Measurements from ENCODE around the gene NFIA. TPM values are rescaled to one million over a fixed set of nuclear protein-coding genes. Genes with fewer than 3 reads are reported as not detected.

NFIA gene
- polyA plus RNA-seq (2012; ENCODE audit: insufficient read depth, insufficient read length) = 1.8 TPM

GRCh38 chr1:61082311-61083012 is at the start of gene NFIA:
TSS of gene NFIA (plus strand) at chr1:61082561.
- H3K4me3 ChIP-seq (ENCODE audit: low read length) = peak within 1 kb of the TSS; percentile 79
- DNase-seq (ENCODE audit: low read depth, low spot score) = peak; percentile 53

GRCh38 chr1:61035880-61036279 is 46.5 kb upstream of the NFIA start:
- no peak overlapping the region for H3K4me3 ChIP-seq (ENCODE audit: low read length)
- DNase-seq (ENCODE audit: low read depth, low spot score) = no peak

- no peak for DNase-seq (ENCODE audit: low read depth, low spot score)
- no peak overlapping the region for H3K4me3 ChIP-seq (ENCODE audit: low read length)
These were observed 39.8 kb upstream of the NFIA start for GRCh38 chr1:61042466-61043009.

- peak; percentile 50 for DNase-seq (ENCODE audit: low read depth, low spot score)
These were observed 39.1 kb upstream of the NFIA start for GRCh38 chr1:61043010-61043820.

DNA sequence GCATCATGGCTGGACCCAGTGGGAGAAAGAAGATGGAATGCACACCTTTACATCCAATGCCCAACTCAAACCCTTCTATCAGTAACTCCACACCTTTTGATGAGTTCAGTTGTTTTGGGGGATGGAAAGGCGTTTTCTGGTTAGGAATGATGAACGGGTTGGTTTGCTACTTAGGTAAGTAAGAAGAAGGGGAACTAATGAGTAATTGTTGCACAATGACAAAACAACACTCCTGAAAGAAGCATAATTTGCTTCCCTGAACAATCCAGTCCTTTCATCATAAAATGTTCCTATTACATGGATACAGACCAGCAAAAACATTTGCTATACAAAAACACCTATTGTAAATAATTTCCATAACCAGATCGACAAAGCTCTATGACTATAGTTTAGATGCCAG is 35.9 kb upstream of the NFIA start:
- no peak for DNase-seq (ENCODE audit: low read depth, low spot score)
- H3K4me3 ChIP-seq (ENCODE audit: low read length) = no peak overlapping the region

More at GRCh38 chr1:61043010-61043820, 39.1 kb upstream of the NFIA start:
- H3K4me3 ChIP-seq (ENCODE audit: low read length) = peak overlapping the region; percentile 7; the same call in 1 of the 2 replicates

DNA sequence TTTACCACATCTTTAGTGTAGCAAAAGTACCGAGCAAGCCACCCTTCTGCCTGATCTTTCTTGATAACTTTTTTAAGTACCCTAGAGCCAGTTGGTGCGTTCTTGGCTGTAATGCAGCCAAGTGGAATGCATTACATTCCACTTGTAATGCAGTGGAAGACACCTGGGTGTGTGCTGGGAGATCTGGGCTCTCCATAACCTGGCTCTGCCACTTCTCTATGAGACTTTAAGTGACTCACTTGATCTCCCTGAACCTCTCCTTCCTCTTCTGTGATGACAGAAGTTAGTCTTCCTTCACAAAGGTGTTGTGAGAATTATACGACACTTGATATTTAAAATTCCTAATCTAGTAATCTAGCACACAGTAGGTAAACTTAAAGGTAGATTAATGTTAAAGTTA is 35.3 kb upstream of the NFIA start:
- DNase-seq (ENCODE audit: low read depth, low spot score) = no peak
- H3K4me3 ChIP-seq (ENCODE audit: low read length) = no peak overlapping the region

GRCh38 chr1:61049850-61050540 is 32.4 kb upstream of the NFIA start:
- DNase-seq (ENCODE audit: low read depth, low spot score) = peak; percentile 75
- peak overlapping the region; percentile 56 for H3K4me3 ChIP-seq (ENCODE audit: low read length)

GRCh38 chr1:61050541-61051442 is 31.6 kb upstream of the NFIA start:
- peak overlapping the region; percentile 56 for H3K4me3 ChIP-seq (ENCODE audit: low read length)
- no peak for DNase-seq (ENCODE audit: low read depth, low spot score)

GRCh38 chr1:61051443-61051718 is 31.0 kb upstream of the NFIA start:
- DNase-seq (ENCODE audit: low read depth, low spot score) = no peak
- no peak overlapping the region for H3K4me3 ChIP-seq (ENCODE audit: low read length)

DNA sequence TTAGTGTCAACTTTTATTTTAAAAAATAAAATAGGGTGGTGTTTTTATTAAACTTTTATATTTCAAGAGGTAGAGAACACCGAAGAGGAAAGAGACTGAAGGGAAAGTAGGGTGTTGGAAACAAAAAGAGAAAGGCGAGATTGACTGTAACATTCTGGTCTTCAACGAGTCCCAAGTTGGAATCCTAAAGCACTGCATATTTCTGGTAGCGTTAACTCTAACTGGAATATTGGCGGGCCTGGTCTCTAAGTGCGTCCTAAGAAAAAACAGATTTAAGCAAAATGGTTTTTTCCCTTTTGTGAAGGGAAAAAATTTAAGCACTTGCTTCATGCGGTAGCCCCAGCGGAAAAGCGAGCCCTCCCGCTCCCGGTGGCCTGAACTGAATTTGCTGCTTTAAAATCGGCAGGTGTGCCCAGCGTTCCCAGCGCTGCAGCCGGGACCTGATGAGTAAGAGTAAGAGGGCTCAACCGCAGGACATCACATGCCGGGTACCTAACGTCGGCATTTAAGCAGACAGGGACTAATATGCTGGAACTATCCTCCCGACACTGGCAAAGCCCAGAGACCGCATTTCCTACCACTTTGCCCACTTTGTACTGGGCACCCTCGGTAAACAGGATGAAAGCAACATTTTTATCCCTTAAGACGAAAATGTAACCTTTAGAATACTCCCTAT is 30.5 kb upstream of the NFIA start:
- DNase-seq (ENCODE audit: low read depth, low spot score) = no peak

DNA sequence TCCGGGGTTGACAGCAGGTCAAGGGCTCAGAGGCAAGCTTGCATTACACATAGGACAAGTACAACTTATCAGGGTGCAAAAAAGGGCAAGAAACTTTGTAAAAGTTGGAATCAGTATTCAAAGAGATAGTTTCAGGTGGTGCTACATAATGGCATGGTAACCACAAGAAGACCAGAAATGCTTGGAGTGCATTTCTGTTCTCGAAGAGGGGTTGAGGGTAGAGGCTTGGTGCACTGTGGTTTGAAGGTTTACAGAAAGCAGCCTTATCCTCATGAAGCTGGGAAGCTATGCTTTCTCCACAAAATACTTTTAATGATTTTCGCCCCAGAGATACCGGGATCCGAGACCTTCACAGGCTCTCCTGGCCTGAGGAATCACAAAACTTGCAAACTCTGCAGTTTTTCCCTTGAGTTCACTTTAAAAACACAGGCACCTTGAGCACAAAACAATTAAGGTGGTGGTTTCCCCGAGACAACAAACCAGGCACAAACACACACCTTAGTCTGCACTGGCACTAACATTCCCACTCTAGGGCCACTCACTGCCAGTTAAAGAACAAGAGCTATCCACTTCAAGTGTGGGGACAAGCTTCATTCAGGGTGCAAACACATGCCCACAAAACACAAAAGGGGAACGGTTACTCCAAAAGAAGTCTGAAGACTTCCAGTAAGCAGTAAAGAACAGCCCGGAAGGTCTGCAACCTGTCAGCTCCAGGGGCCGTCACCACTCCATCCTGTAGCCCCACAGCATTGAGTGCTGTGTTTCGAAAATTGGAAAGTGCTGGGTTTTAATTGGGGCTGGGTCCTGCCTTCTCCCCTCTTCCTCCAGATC is 29.8 kb upstream of the NFIA start:
- DNase-seq (ENCODE audit: low read depth, low spot score) = no peak
- no peak overlapping the region for H3K4me3 ChIP-seq (ENCODE audit: low read length)

More for the DNA sequence above, 30.5 kb upstream of the NFIA start:
- no peak overlapping the region for H3K4me3 ChIP-seq (ENCODE audit: low read length)

DNA sequence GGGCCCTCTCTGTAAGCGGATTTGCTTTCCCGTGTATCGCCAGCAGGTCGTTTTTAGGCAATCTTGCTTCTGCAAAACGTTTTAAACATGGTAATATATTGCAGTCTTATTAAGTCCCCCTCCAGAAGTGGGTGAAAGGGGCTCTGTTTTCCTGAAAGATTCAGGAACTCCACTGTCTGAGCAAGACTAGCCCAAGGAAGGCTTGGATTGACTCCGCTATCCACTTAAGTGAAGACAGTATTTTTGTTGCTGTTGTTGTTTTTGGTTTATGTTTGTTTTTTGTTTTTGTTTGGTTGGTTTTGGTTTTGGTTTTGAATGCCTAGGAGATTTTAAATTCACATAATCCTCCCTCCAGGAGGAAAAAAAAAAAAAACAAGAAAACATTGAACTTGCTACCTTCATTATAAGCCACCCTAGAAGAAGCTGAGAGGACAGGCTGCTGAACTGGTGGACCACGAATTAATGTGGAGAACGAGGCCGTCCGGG is 29.1 kb upstream of the NFIA start:
- no peak for DNase-seq (ENCODE audit: low read depth, low spot score)
- H3K4me3 ChIP-seq (ENCODE audit: low read length) = no peak overlapping the region

DNA sequence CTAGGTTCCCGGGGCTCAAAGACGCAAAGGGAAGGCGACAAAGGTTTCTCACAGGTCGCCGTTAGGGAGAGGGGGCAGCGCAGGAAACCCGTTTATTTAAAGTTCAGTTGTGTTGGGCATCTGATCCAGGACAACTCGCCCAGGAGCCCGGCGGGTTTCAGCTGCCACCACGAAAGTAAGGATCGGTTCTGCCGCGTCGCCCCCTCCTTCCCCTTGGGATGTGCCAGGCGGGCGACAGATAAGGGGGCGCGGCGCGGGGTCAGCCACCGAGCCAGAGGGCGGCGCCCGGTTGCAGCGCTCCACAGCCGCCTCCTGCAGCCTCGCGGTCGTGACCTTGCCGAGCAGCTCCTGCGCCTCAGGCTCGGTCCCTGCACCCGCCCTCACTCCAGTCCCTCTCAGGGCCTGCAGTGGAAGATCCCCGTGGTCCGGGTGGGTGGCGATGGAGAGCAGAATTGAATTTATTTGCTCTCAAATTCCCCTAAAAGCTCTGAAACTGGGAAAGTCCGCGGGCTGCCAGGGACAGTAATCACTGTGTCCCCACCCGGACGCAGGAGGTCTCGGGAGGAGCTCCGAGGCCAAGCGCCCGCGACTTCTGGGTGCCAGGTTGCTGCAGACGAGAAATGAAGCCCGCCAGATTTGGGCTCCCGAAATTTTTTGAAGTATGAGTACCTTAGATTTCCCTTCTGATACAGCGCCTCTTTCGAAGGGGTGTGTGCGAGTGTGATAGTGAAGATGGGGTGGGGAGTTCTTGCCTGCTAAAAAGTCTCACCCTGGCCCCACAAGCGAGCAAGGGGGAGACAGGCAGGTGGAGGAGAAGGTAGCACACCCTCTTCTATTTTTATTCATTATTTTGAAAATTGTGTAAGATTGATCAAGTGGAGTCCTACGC is 28.4 kb upstream of the NFIA start:
- DNase-seq (ENCODE audit: low read depth, low spot score) = no peak
- no peak overlapping the region for H3K4me3 ChIP-seq (ENCODE audit: low read length)

- DNase-seq (ENCODE audit: low read depth, low spot score) = no peak
- H3K4me3 ChIP-seq (ENCODE audit: low read length) = no peak overlapping the region
These were observed 27.8 kb upstream of the NFIA start for GRCh38 chr1:61054601-61054993.

- H3K4me3 ChIP-seq (ENCODE audit: low read length) = no peak overlapping the region
- no peak for DNase-seq (ENCODE audit: low read depth, low spot score)
These were observed 27.2 kb upstream of the NFIA start for GRCh38 chr1:61055110-61055614.

- no peak overlapping the region for H3K4me3 ChIP-seq (ENCODE audit: low read length)
These were observed 26.2 kb upstream of the NFIA start for GRCh38 chr1:61056196-61056572.

More at GRCh38 chr1:61056196-61056572, 26.2 kb upstream of the NFIA start:
- no peak for DNase-seq (ENCODE audit: low read depth, low spot score)
